GM18511 (cell line): ENCODE results near the gene VPS26B.
A peak's percentile ranks its signal among the peaks of the same experiment; 100 is the strongest.
"Not testable (repeated sequence)": the region's sequence is repeated elsewhere in the genome, so short reads cannot be mapped to it uniquely, and the experiment has no call there.

Experiments
- ATAC-seq: cut with Tn5 transposase; IDR thresholded peaks from one replicate; pipeline ENCODE4 v1.9.1; 2021; ENCODE audit warnings: mild to moderate bottlenecking, moderate library complexity; ENCODE audit not compliant: unreplicated experiment

VPS26B gene

GRCh38 chr11:134223836-134224709 lies at the start of gene VPS26B, which contains the start of gene NCAPD3:
Gene VPS26B, plus strand, starts transcription at chr11:134224671. Its CDS starts 452 bp downstream, at chr11:134225123.
Gene NCAPD3, minus strand, starts transcription at chr11:134223967. Its CDS starts 41 bp downstream, at chr11:134223926.
- ATAC-seq, result peak; percentile 79

DNA sequence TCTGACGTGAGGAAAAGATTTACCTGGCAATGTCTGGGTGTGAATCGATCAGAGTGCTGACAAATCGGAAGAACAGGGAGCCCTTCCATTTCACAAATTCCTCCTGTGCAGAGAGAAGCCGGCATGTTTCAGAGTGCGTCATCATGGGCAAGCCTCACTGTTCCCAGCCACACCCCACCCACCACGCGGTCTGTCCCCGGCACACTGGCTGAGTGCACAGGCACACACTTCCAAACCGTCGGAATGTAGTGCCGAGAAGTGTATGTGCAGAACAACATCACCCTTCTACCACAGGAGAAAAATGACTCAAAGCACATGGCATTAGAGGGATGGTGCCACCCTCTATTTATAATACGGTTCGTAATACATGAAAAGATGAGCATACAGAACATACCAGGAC lies 48.2 kb upstream of the VPS26B start:
- no peak for ATAC-seq

- ATAC-seq, result no peak
Measured at GRCh38 chr11:134178032-134178674, 46.3 kb upstream of the VPS26B start.

- ATAC-seq, result no peak
Measured at GRCh38 chr11:134181707-134182106, 42.8 kb upstream of the VPS26B start.

DNA sequence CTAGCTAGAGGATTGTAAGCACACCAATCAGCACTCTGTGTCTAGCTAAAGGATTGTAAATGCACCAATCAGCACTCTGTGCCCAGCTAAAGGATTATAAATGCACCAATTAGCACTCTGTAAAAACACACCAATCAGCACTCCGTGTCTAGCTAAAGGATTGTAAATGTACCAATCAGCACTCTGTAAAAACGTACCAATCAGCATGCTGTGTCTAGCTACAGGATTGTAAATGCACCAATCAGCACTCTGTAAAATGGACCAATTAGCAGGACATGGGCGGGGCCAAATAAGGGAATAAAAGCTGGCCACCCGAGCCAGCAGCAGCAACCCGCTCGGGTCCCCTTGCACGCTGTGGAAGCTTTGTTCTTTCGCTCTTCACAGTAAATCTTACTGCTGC lies 36.4 kb upstream of the VPS26B start:
- ATAC-seq, result not testable (repeated sequence)

- ATAC-seq, result no peak
Measured at GRCh38 chr11:134196756-134197155, 27.7 kb upstream of the VPS26B start.

GRCh38 chr11:134199531-134199930 lies 24.9 kb upstream of the VPS26B start:
- no peak for ATAC-seq

- ATAC-seq, result no peak
Measured at GRCh38 chr11:134200688-134201087, 23.8 kb upstream of the VPS26B start.

DNA sequence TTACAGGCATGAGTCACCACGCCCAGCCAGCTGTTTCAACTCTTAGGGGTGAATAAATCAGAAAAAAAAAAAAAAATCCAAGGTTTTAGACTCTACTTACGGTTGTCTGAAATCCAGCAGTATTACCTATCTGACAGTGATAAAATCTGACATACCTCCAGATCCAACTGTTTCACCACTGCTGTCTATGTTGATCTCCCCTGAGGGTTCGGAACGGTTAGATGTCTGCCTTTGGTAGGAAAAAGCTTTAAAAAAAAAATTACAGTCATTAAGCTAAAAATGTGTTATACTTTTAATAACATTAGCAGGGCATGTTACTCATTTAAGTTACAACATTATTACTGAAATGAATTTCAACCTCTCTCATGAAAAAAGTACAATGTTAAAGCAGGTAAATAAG lies 21.8 kb upstream of the VPS26B start:
- ATAC-seq, result no peak

DNA sequence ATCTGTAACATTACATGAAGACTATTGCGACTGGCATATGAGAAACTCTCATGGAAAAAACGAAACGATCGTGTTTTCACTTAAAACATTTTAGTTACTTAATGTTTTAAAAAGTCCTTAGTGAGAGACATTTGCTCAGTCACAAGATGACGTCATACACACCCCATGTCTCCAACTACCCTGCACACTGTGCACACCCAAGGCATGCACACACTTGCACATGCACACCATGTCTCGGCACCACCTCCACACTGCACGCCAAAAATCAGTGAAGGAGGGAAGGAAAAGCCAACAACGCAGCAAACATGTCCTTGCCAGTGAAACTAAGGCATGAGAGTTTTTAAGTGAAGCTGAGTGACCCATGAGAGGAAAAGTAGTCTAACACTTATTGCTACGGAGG lies 18.7 kb upstream of the VPS26B start:
- no peak for ATAC-seq

DNA sequence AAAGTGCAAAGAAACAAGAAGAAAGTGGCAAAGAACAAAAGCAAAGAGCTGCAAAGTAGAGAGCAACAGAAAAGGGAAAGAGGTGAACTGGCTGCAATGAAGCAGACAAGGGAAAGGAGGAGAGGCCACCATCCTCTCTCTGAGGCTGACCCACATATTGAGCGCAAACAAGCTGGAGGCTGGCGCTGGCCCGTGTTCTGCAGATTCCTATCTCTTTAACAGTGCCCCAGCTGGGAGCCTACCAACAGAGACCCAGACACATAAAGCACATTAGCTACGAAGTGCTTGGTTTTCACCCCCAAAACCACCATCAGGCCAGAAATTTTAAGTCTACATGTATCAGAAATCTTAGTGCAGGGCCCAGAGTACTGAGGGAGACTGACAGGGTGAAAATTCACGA lies 18.3 kb upstream of the VPS26B start:
- ATAC-seq, result no peak

GRCh38 chr11:134207538-134208239 lies 16.8 kb upstream of the VPS26B start:
- ATAC-seq, result no peak

DNA sequence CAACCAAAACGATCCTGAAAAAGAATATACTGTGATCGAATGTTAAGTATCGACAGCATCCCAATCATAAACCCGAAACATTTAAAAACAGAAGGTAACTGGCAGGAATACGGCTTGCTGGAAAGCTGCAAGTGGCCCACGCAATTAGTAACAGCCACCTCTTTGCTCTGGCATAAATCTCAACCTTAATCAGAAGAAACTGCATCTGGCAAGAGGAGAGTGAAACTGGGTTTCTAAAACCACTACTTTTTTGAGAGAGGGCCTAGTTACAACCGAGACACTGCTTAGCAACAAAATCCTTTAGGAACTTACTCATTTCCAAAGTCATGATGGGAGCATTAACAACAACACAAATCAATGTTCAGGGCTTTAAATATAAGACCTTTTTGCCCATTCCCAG lies 8.6 kb upstream of the VPS26B start:
- ATAC-seq, result no peak

DNA sequence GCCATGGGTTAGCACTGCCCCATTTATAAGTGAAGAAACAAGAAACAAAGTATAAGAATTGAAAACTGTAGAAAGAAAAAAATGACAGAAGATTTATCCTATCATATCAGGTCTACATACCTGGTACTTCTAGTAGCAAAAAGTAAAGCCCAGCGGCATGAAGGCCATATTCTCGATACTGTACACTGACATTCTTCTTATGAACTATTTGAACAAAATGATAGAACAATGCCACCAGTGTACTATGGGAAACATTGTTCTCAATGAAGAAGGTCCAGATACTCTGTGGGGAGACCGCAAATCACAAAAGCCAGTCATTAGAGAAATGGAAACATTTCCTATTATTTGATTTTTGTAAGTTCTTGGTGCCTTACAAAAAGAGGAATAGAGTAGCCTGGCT lies 7.7 kb upstream of the VPS26B start:
- ATAC-seq, result no peak

DNA sequence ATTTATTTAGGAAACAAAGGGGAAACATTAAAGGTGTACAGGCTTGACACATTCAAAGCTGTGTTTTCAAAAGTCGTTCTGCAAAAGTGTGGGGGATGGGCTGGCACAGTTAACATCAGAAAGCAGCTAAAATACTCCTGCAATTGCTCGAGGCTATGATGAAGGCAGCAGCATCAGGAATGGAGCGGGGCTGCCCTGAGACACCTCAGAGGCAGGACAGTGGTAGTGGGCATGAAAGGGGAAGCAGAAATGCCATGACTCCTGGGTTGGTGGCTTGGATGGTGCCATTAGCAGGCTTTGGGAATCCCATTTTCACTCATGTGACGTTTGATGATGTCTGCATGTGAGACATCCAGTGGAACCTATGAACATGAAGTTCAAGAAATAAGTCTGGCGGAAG lies 1.4 kb upstream of the VPS26B start:
- ATAC-seq, result no peak

GRCh38 chr11:134224710-134225664 lies 516 bp downstream of the VPS26B start:
- peak; percentile 25 for ATAC-seq

DNA sequence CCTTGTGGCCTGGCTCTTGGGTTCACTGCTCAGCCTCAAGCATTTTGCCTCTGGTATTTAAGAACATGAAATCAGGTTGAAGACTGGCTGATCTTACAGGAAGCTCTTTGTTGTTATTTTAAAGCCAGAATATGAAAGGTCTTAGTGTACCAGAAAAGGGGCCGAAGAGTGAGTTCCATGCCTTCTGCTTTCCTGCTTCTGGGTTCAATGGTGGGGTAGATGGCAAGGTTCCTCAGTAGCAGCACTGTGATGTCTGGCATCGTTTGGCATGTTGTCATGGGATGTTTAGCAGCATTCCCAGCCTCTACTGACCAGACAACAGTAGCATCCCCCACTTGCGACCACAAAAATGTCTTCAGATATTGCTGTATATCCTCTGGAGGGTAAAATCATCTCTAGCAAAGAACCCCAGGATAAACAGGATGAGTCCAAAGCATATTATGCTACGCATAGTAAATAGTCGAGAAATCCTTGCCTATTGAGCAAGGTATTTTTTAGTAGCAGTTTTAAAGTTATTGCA lies 2.4 kb downstream of the VPS26B start:
- ATAC-seq, result no peak

- ATAC-seq, result peak; percentile 58
Measured at GRCh38 chr11:134228625-134229024, 4.2 kb downstream of the VPS26B start.

DNA sequence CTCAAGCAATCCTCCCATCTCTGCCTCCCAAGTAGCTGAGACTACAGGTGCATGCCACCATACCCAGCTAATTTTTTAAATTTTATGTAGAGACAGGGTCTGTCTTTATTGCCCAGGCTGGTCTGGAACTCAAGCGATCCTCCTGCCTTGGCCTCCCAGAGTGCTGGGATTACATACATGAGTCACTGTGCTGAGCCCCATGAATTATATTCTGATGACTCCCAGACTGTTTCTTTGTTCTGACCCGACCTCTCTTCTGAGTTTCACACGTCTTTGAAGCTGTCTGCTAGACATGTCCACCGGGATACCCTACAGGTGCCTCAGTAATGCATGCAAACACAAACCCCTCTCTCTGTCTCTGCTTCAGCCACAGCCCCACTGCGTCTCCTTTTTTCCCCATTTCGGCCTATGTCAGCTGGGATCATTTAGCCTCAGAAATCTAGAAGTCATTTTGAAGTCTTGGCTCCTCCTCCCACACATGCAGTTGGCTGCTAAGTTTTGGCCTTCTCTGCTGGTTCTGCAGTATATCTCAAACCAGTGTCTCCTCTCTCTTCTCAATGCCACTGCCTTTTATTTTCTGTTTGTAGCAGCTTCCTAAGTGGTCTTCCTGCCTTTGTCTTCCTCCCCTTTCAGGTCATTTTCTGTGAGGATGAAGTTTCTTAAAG lies 4.8 kb downstream of the VPS26B start:
- ATAC-seq, result no peak

GRCh38 chr11:134230339-134230738 lies 5.9 kb downstream of the VPS26B start:
- ATAC-seq, result no peak
